ENCODE measurements around the gene DCAF7.

DCAF7 gene

DNA sequence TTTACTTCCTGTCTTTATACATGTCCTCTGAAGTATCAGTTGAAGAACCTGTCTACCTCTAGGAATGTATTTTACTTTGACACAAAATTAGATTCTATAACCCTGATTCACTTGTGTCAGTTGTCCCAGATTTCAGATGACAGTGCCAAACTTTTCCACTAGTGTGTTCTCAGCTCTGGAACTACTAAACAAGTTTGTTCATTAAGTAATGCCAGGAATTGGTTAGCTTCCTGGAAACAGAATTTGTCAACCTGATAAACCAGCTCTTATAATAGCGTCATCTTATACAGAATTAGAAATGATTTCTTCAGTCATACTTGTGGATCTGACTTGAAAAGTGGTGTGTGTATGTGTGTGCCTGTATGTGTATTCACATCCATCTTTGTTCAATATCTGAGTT lies 79.3 kb downstream of the DCAF7 start:
- no peaks in the 10 kb centered on the region for H3F3A ChIP-seq (ENCODE audit: insufficient read depth, low read length)
- H3K4me3 ChIP-seq (ENCODE audit: low read length): no peak overlapping the region
- no peak overlapping the region for H3K4me2 ChIP-seq (ENCODE audit: low read depth, low read length)
- DNase-seq: no peak
- H3K4me1 ChIP-seq (ENCODE audit: low read length): no peaks in the 10 kb centered on the region
- no peaks in the 10 kb centered on the region for H4K20me1 ChIP-seq (ENCODE audit: insufficient read depth, low read length)
- H3K9me2 ChIP-seq (replicated peaks; ENCODE audit: insufficient read depth, low read length): no peaks in the 10 kb centered on the region
- H3K36me3 ChIP-seq (replicated peaks; ENCODE audit: insufficient read depth, low read length): no peaks in the 10 kb centered on the region
- H3K9ac ChIP-seq (ENCODE audit: low read length): no peak overlapping the region
- TF ChIP-seq EZH2 (optimal IDR thresholded peaks at IDR 0.05; ENCODE audit: low read depth, low read length) (no peak), EZH2phosphoT487 (IDR thresholded peaks at IDR 0.05; ENCODE audit: low read length) (no peak), CTCF (IDR thresholded peaks at IDR 0.05; ENCODE audit: low read length) (no peak)
- no peaks in the 10 kb centered on the region for H3K27me3 ChIP-seq (replicated peaks; ENCODE audit: insufficient read depth, low read length)
- H2AFZ ChIP-seq (ENCODE audit: low read length): no peak overlapping the region
- H3K27ac ChIP-seq (ENCODE audit: low read length): no peak overlapping the region
- peaks cover 59% of the 10 kb centered on the region for H3K79me2 ChIP-seq (ENCODE audit: low read length)
- no peaks in the 10 kb centered on the region for H3K9me3 ChIP-seq (replicated peaks; ENCODE audit: insufficient read depth, low read length)

DNA sequence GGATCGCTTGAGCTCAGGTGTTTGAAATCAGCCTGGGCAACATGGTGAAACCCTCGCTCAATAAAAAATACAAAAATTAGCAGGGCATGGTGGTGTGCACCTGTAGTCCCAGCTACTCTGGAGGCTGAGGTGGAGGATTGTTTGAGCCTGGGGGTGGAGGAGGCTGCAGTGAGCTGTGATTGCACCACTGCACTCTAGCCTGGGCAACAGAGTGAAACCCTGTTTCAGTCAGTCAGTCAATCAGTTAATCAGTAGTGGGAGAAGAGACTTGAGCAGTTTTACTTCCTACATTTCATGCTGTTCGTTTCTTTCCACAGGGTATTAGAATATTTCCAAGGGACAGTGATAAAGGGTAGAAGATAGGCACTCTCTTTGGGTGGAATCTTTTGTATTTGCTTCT lies 80.8 kb downstream of the DCAF7 start:
- Histone ChIP-seq H3K79me2 (ENCODE audit: low read length) (peaks cover 44% of the 10 kb centered on the region), H2AFZ (ENCODE audit: low read length) (no peak overlapping the region), H3K4me2 (ENCODE audit: low read depth, low read length) (no peak overlapping the region), H3K4me3 (ENCODE audit: low read length) (no peak overlapping the region), H3F3A (ENCODE audit: insufficient read depth, low read length) (no peaks in the 10 kb centered on the region), H4K20me1 (ENCODE audit: insufficient read depth, low read length) (no peaks in the 10 kb centered on the region), H3K9me3 (replicated peaks; ENCODE audit: insufficient read depth, low read length) (no peaks in the 10 kb centered on the region), H3K9me2 (replicated peaks; ENCODE audit: insufficient read depth, low read length) (no peaks in the 10 kb centered on the region), H3K4me1 (ENCODE audit: low read length) (no peaks in the 10 kb centered on the region), H3K36me3 (replicated peaks; ENCODE audit: insufficient read depth, low read length) (no peaks in the 10 kb centered on the region; the same call in 1 of the 2 replicates), H3K27me3 (replicated peaks; ENCODE audit: insufficient read depth, low read length) (no peaks in the 10 kb centered on the region), H3K27ac (ENCODE audit: low read length) (no peak overlapping the region), H3K9ac (ENCODE audit: low read length) (no peak overlapping the region)
- DNase-seq: no peak
- TF ChIP-seq EZH2phosphoT487 (IDR thresholded peaks at IDR 0.05; ENCODE audit: low read length): no peak
- TF ChIP-seq CTCF (IDR thresholded peaks at IDR 0.05; ENCODE audit: low read length): no peak
- no peak for TF ChIP-seq EZH2 (optimal IDR thresholded peaks at IDR 0.05; ENCODE audit: low read depth, low read length)

DNA sequence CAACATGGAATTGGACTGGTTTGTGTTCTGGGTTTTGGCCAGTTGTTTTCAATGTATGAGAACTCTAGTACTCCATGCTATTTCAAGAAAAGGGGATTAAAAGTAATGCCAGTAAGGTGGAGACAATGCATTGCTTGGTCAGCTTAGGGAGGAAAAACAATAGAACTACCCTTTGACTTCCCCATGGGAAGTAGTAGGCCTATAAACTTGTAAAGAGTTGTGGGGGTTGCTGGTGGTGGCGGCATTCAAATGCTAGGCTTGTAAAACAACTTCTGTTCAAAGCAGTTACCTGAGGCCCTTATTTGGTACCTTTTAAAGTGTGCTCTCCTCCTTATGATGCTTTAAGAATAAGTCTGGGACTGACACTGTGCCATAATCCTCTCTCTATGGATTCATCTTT lies 81.3 kb downstream of the DCAF7 start:
- Histone ChIP-seq H3K9ac (ENCODE audit: low read length) (no peak overlapping the region), H3K4me3 (ENCODE audit: low read length) (no peak overlapping the region), H3K27ac (ENCODE audit: low read length) (no peak overlapping the region), H3K79me2 (ENCODE audit: low read length) (peaks cover 39% of the 10 kb centered on the region), H3K4me2 (ENCODE audit: low read depth, low read length) (no peak overlapping the region), H3F3A (ENCODE audit: insufficient read depth, low read length) (no peaks in the 10 kb centered on the region), H4K20me1 (ENCODE audit: insufficient read depth, low read length) (no peaks in the 10 kb centered on the region), H3K27me3 (replicated peaks; ENCODE audit: insufficient read depth, low read length) (no peaks in the 10 kb centered on the region), H3K4me1 (ENCODE audit: low read length) (no peaks in the 10 kb centered on the region), H3K9me3 (replicated peaks; ENCODE audit: insufficient read depth, low read length) (no peaks in the 10 kb centered on the region), H3K36me3 (replicated peaks; ENCODE audit: insufficient read depth, low read length) (no peaks in the 10 kb centered on the region; the same call in 1 of the 2 replicates), H3K9me2 (replicated peaks; ENCODE audit: insufficient read depth, low read length) (no peaks in the 10 kb centered on the region), H2AFZ (ENCODE audit: low read length) (no peak overlapping the region)
- no peak for DNase-seq
- no peak for TF ChIP-seq EZH2phosphoT487 (IDR thresholded peaks at IDR 0.05; ENCODE audit: low read length)
- no peak for TF ChIP-seq CTCF (IDR thresholded peaks at IDR 0.05; ENCODE audit: low read length)
- no peak for TF ChIP-seq EZH2 (optimal IDR thresholded peaks at IDR 0.05; ENCODE audit: low read depth, low read length)

Measured in MM.1S (cell line).